Activated T-cell treated with anti-CD3 and anti-CD28 coated beads for 24 hours (primary cell): ENCODE measurements around the gene LRIT3.

ENCODE experiments used
- DNase-seq: peaks from one replicate; pipeline ENCODE4 v3.0.0-alpha.2; 2020; ENCODE audit warnings: low read depth

Gene LRIT3

GRCh38 chr4:109847896-109848442 is at the start of gene LRIT3:
TSS of gene LRIT3 (plus strand) at chr4:109848107. CDS start at chr4:109848202, 95 bp downstream.
- no peak for DNase-seq

GRCh38 chr4:109798866-109799265 is 49.0 kb upstream of the LRIT3 start:
- DNase-seq = no peak

DNA sequence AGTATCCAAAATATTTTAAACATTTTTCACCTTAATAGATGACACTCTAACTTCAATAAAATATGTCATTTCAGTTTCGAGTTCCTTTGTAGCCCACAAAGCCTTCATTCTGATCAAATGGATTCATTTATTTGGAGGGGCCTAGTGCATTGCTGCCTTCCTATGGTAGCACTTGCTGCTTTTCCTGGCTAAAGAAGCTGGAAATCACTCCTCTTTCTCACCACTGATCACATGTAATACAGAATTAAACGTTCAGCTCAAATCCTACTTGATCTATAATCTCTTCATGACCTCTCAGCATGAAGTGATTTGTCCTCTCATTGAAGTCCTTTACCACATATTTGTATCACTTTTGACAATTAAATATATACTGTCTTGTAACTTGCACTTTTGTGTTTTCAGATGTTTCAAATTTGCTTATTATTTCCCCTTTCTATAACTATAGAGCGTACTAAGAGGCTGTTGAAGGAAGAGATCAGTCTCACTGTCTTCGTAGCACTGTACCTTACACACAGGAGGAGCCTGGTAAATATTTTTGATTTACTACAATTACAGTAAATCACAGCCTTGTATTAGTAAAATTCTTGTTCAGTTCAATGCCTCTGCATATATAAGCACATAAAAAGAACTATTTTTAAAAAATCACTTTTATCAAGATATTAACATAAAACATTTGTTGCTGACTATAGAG is 46.7 kb upstream of the LRIT3 start:
- no peak for DNase-seq

GRCh38 chr4:109801895-109802319 is 46.0 kb upstream of the LRIT3 start, which contains the start of gene CFI:
TSS of gene CFI (minus strand) at chr4:109801999. CDS start at chr4:109801971, 28 bp downstream.
- DNase-seq = no peak

DNA sequence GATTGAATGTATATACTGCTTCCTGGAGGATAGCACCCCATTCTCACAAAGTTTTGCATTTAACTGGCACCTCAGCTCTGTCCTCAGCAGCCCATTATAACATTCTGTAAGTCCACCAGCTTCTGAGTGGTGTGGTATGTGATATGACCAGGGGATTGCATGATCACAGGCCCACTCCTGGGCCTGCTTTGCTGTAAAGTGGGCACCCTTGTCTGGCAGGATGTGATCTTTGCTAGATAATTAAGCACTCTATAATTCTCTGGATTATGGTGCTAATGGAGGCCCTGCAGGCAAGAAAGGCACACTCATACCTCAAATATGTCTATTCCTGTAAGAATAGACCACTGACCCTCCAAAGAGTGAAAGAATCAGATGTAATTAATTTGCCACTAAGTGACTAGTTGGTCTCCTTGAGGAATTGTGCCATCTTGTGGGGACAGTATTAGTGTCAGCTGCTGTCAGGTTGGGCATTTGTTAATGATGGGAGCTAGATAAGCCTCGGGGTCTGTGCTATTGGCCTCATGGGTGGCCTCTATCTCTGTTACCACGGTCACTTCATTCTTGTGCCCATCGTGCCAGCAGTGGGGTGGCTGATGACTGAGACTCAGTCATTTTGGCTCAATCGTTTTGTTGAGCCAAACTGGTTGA is 43.9 kb upstream of the LRIT3 start:
- no peak for DNase-seq

GRCh38 chr4:109809655-109810054 is 38.3 kb upstream of the LRIT3 start:
- no peak for DNase-seq

- DNase-seq = no peak
Measured at GRCh38 chr4:109810552-109811387, 37.1 kb upstream of the LRIT3 start.

DNA sequence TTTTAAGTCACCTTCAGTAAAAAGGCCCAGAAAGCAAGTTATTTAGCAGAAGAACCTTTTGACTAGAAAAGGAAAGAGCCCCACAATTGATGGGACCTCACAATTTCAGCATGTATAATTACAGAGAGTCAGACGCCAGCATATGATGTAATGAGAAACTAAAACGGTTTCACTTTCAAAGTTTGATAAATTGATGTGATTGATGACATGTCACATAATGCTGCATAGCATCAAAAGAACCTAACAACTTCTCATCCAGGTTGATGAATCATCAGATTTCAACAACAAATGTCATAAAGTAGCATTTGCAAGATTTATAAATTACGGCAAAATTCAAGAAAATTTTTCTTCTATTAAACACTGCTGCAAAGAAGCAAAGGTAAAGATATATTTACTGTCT is 36.2 kb upstream of the LRIT3 start:
- DNase-seq = no peak

DNA sequence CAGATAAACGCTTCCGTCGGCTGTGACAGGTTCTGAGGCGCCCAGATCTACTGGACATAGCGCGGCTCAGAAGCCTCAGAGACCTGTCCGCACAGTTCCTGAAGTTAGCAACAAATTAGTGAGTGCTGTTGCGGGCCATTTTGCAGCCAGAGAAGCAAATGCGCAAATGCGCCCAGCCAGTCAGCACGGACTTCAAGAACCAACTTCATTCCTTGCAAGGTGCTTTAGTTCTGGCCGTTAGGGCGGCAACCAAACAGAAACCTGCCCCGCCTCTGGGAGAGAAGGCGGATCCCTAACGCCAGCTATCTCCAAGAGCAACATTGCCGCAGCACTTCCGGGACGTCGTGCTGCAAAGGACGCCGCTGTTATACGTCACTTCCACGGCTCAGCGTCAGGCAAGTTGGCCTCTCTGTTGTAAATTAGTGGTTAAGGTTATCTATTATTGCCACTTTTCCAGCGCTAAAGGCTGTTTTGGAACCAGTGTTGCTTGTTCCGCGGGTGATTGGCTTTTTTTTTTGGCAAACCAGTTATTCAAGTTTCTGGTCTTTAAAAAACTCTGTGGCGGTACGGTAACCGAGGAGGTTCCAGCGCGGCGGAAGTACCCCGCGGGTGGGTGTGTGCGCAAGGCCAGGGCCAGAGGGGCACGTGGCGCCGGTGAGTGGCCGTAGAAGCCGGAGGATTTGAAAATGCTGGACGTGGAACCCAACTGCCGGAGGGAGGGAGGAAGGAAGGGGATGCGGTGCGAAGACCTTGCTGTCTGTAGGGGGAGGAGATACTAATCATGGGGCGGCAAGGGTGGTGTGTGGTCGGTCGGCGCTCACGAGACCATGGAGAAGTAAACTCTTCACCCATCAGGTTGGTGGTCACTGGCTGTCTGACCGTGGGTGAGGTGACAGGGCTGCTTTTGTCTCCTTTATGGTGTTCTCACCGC is 32.5 kb upstream of the LRIT3 start, which contains the start of gene GAR1:
TSS of gene GAR1 (plus strand) at position 612 of the 931 bp plus-strand sequence. CDS start 403 bp downstream, outside the sequence.
- DNase-seq = peak; percentile 86

- peak; percentile 20 for DNase-seq
Measured at GRCh38 chr4:109816082-109816442, 31.8 kb upstream of the LRIT3 start.

GRCh38 chr4:109816894-109817293 is 31.0 kb upstream of the LRIT3 start:
- DNase-seq = no peak

- no peak for DNase-seq
Measured at GRCh38 chr4:109818268-109818667, 29.6 kb upstream of the LRIT3 start.

DNA sequence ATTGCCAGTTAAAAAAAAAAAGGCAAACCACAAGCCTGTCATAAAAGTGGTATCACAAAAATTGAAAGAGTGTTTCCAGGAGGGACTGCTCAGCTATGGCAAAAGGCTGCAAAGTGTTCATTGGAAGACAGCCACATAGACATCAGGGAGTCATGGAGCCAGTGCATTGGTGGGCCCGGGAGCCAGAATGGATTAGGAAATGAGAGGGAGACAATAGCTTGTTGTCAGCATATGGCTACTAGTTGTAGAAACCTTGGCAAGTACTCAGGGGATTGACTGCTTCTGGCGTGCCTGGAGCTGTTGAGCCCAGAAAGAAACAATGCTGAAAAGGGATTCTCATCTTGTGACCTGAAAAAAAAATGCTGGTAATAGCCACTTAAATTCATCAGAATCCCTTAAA is 27.3 kb upstream of the LRIT3 start:
- DNase-seq = no peak

DNA sequence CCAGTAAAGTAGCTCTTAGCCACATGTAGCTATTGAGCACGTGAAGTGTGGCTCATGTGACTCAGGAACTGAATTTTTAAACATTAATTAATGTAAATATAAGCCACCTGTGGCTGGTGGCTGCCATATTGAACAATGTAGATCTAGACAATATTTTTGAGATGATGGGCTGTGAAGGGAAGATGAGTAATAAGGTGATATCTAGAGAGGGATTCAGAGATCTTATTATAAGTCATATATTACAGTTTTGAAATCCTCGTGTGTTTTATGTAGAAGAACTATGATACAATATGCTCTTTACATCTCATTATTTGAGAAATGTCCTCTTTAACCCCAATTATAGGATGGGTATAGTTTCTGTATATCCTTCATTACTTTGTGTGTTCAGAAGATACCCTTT is 26.7 kb upstream of the LRIT3 start:
- DNase-seq = no peak

DNA sequence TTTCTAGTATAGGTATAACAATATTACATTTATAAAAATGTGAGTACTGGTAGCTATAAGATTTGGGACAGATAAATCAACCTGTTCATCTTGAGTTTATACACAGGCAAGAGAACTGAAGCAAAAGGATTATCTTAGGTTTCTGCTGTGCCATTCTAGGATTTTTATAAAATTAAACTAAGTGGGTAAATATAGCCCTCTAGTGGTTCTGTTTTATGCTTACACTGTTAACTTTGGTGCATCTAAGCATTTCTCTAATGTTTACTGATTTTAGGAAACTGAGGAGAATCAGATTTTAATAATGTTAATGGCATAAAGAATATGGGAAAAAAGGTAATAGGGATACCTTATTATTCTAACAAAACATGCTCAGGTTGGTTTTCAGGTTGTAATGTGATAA is 21.2 kb upstream of the LRIT3 start:
- no peak for DNase-seq

GRCh38 chr4:109827672-109828071 is 20.2 kb upstream of the LRIT3 start, which contains the start of gene RRH:
TSS of gene RRH (plus strand) at chr4:109827972. CDS start at chr4:109828028, 56 bp downstream.
- DNase-seq = no peak

DNA sequence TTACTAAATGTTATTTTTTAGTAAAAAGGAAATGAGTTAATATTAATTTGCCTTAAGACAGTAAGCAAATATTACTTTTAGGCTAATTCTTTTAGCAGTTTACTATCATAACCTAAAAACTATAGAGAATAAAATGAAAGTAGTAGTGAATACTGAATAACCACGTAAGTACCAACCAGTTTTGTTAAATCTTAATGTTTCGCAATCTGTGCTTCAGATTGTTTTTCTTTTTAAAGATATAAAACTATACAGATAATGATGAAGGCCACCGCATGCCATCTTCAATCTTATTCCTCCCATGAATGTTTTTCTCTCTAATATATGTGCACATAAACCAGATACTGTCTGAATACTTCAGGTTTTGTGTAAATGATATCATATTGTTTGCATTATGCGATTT is 14.2 kb upstream of the LRIT3 start:
- DNase-seq = no peak

DNA sequence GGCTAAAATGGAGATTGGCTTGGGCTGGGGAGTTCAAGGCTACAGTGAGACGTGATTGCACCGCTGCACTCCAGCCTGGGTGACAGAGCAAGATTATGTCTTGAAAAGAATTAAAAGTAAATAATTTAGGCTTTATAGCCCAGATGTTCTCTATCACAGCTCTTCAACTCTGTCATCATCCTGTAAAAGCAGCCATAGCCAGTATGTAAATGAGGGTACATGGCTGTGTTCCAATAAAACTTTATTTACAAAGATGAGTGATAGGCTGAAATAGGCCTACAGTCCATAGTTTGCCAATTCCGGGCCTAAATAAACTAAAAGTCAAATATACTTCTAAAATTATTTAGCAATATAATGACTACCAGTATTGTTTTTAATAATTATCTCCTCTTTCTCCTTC is 10.9 kb upstream of the LRIT3 start:
- DNase-seq = no peak

DNA sequence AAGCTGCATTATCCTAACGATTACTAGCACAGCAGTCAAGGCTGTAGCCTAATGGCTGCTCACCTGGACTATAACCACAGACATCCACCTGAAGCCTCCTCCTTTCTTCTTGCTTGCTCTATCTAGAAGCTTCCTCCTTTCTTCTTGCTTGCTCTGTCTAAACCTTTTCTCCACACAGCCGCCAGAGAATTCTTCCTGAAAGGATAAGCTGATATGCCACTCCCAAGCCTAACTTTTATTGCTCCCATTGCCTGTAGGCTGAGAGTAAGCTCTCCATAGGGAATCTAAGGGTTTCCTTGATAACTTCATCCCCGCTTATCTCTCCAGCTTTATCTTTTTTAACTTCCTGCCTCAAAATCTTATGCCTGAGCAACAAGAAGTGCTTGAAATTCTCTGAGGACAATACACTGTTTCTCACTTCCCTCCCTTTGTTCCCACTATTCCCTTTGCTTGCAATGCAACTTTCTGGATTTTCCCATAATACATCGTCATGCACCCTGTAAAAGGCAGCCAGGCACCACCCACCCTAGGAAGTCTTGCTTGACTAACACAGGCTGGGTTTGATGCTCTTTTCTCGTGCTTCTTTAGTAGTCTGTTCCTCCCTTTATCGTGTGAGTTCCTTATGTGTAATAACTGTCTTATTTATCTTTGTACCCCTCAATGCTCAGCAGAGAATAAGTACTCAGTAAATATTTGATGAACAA is 1.4 kb upstream of the LRIT3 start:
- DNase-seq = no peak

DNA sequence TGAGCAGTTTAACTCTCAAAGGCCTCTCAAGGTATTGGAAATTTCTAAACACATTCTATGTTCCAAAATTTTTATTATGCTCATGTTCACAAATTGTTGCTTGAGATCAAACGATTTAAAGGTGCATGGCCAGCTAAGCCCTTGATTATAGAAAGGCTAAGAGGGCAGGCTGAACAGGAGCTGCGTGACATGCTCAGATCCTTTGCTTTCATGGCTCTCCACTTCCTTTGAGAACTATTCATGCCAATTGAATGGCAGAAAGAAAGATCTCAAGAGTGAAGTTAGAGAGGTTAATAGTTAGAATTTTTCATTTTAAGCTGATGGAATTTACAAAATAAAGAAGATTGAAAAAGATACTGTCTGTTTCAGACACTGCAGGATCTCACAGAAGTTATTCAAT is 594 bp downstream of the LRIT3 start:
- no peak for DNase-seq

GRCh38 chr4:109850601-109851000 is 2.7 kb downstream of the LRIT3 start:
- no peak for DNase-seq
